ENCODE data around the gene NFAT5. TPM values are rescaled to one million over a fixed set of nuclear protein-coding genes. Genes with fewer than 3 reads are reported as not detected.

NFAT5 gene
- total and polyA plus RNA-seq, 9 donors: 8.2 to 47.9 (median 37.0) TPM

DNA sequence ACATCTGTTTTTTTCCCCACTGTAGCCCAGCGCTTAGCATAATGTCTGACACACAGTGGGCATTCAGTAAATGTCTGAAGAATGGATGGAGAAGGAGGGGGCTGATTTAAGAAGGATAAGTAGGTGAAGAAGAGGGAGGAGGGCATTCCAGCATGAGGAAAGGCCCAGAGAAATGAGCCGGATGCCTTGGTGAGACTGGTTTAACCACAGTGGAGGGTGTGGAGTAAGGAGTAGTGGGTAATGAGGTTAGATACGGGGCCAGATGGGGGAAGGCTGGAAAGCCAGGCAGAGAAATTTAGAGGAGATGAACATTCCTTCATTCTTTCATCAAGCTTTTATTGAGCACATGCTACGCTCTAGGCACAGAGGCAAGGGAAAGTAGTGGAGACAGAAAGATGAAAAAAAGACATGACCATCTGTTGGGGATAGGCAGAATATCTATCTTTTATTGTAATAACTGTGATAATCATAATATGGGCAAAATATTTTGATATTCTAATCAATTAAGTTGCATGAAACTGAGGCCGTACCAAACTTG, 43.7 kb upstream of the NFAT5 start:
- intact Hi-C loops (cut with DNase I): no loop called here
- TF ChIP-seq CTCF (IDR thresholded peaks at IDR 0.05): no peak
- no peak for TF ChIP-seq EP300 (IDR thresholded peaks at IDR 0.05)
- Histone ChIP-seq H3K4me1 (ENCODE audit: insufficient read depth) (no peaks in the 10 kb centered on the region), H3K27me3 (no peaks in the 10 kb centered on the region), H3K27ac (no peak overlapping the region), H3K9me3 (no peaks in the 10 kb centered on the region), H3K4me3 (no peak overlapping the region), H3K36me3 (no peaks in the 10 kb centered on the region)
- WGBS, 3 donors: 95 to 97% (median 96%) methylated on average over 5 of the region's 5 CpGs
- DNase-seq: no peak

DNA sequence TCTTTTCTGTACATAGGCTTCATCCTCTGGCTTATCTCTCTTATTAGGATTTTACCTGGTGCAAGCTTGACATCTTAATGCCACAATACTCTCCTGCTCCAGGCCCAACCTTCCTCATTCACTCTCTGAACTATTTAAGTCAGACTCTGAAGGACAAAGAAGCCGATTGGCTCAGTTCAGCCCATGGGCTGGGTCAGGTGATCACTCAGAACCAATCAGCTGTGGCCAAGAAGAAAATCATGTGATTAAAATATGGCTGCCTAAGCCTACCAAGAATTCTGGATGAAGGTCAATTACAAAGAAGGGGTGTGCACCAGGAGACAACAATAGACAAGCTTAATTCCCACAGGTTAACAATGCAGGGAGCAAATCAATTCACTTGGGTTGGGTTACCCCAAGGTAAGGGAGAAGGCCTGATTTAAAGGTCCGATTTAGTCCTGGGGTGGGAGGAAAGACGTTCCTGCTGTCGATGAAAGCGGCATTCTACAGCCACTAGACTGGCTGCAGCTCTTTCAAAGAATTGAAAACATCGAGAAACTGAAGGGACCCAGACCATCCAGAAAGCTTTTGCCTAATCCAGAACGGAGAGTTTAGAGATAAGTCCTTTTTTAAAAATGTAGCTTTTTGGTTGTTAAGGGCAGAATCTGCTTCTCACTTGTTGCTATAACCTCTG, 42.9 kb upstream of the NFAT5 start:
- H3K27me3 ChIP-seq: no peaks in the 10 kb centered on the region
- 88 to 93% (median 88%) methylated on average over 7 of the region's 7 CpGs for WGBS, 3 donors

GRCh38 chr16:69523566-69524305, 42.0 kb upstream of the NFAT5 start:
- H3K4me1 ChIP-seq (ENCODE audit: insufficient read depth): no peaks in the 10 kb centered on the region
- H3K27ac ChIP-seq: no peak overlapping the region
- DNase-seq: no peak
- no peaks in the 10 kb centered on the region for H3K27me3 ChIP-seq
- no peak for TF ChIP-seq EP300 (IDR thresholded peaks at IDR 0.05)
- no peak for TF ChIP-seq POLR2A (IDR thresholded peaks at IDR 0.05)
- no peak for TF ChIP-seq CTCF (IDR thresholded peaks at IDR 0.05)
- WGBS, 3 donors: 85 to 90% (median 90%) methylated on average over 13 of the region's 13 CpGs
- H3K9me3 ChIP-seq: no peaks in the 10 kb centered on the region
- intact Hi-C loops (cut with DNase I): no loop called here
- H3K36me3 ChIP-seq: no peaks in the 10 kb centered on the region
- no peak overlapping the region for H3K4me3 ChIP-seq

More for the DNA sequence above, 42.9 kb upstream of the NFAT5 start:
- no peaks in the 10 kb centered on the region for H3K4me1 ChIP-seq (ENCODE audit: insufficient read depth)
- TF ChIP-seq EP300 (IDR thresholded peaks at IDR 0.05): no peak
- no peak for TF ChIP-seq CTCF (IDR thresholded peaks at IDR 0.05)
- no peak for TF ChIP-seq POLR2A (IDR thresholded peaks at IDR 0.05)
- no peaks in the 10 kb centered on the region for H3K36me3 ChIP-seq
- H3K27ac ChIP-seq: no peak overlapping the region
- no peaks in the 10 kb centered on the region for H3K9me3 ChIP-seq
- H3K4me3 ChIP-seq: no peak overlapping the region
- intact Hi-C loops (cut with DNase I): no loop called here
- no peak for DNase-seq

GRCh38 chr16:69526831-69527655, 38.7 kb upstream of the NFAT5 start:
- DNase-seq: no peak
- TF ChIP-seq EP300 (IDR thresholded peaks at IDR 0.05) (no peak), CTCF (IDR thresholded peaks at IDR 0.05) (no peak), POLR2A (IDR thresholded peaks at IDR 0.05) (no peak)
- no peaks in the 10 kb centered on the region for H3K36me3 ChIP-seq
- H3K27me3 ChIP-seq: no peaks in the 10 kb centered on the region
- intact Hi-C loops (cut with DNase I): no loop called here
- H3K4me1 ChIP-seq (ENCODE audit: insufficient read depth): peaks cover 1% of the 10 kb centered on the region
- no peak overlapping the region for H3K4me3 ChIP-seq
- H3K27ac ChIP-seq: no peak overlapping the region
- WGBS, 3 donors: 90 to 93% (median 91%) methylated on average over 11 of the region's 11 CpGs
- no peaks in the 10 kb centered on the region for H3K9me3 ChIP-seq

Measured in ovary (tissue), 9 donors.